NCI-H128 (cell line): ENCODE data around the gene PPP6R1.

ENCODE experiments used
- DNase-seq: peaks from one replicate; lab custom pipeline; 2025; ENCODE audit not compliant: unreplicated experiment; lab: John Stamatoyannopoulos, UW

PPP6R1 gene

DNA sequence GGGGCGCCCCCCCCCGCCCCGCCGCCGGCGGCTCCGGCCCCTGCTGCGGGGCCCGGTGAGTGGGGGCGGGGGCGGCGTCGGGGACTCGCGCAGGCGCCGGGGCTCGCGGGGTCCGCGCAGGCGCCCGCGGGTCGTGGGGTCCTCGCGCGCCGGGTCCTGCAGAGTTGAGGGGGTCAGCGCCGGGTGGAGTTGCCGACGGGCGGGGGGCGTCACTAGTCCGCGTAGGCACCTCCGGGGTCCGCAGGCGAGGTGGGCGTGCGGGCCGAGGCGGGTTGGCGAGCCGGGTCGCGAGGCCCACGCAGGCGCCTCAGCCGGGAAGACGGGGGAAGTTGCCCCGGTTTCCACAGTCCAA, 365 bp downstream of the PPP6R1 start:
- no peak for DNase-seq

DNA sequence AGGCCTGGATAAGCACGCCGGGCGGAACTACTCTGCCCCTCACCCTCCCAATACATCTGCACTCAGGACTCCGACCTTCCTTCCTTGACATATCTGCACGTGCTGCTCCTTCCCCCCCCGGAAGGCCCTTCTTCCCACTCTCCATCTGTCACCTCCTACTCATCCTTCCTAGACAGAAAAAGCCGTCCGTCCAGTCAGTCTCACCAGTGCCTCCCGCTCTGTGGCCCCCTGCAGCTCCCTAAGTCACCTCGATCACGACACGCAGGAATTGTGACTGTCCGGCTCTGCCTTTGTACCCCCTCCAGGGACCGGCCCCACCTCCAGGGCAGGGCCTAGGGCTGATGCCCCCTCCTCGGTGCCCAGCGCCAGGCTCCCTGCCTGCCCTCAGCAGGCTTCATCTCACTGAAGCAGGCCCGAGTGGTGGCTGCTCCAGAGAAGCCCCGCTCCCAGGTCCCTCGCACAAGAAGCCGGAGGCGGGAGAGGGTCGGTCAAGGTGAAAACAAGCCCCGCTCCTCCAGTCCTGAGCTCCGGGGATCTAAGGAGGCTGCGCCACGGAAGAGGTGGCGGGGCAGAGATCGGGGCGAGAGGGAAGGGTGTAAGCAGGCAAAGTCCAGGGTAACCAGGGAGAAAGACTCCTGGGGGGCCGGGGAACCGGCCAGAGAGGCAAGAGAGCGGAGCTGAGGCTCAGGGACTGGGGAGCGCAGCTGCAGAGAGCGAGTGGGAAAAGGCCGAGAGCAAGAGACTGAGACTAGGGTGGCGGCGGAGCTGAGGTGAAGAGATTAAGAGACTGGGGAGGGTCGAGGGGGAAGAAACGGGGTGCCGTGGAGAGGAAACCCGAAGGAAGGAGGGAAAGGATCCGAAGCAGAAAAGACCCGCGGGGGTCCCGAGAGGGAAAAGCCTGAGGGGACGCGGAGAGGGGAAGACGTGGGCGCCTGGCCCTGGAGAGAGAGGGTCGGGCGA, 1.1 kb downstream of the PPP6R1 start:
- DNase-seq: no peak

DNA sequence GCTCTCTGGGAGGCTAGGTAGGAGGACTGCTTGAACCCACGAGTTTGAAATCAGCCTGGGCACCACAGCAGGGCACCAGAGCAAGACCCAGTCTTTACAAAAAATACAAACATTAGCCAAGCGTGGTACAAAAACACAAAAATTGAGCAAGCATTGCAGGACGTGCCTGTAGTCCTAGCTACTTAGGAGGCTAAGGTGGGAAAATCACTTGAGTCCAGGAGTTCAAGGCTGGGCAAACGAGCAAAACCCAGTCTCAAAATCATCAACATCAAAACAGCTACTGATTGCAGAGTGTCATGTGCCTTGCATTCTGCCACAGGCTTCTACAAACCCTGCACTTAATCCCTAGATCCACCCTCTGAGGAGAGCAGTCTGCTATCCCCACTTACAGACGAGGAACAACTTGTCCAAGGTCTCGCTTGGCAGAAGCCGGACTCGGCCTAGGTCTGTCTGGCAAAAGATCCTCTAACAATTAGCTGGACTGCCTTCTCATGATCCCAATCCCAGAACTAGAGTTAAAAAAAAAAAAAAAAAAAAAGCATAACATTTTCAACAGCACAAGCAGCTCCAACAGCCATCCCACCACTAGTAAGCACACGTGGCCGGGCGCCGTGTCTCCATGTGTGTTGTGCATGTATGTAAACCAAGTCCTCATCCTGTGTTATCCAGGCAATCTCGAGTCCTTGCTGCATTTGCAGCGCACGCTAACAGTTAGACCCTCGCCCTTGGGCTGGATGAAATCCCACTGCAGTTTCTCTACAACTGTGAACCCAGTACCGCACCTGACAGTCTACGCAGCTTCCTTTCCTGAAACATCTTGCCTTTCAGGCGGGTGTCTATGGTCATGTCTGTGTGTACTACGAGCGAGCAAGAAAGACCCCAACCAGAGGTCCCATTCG, 2.0 kb downstream of the PPP6R1 start:
- no peak for DNase-seq

DNA sequence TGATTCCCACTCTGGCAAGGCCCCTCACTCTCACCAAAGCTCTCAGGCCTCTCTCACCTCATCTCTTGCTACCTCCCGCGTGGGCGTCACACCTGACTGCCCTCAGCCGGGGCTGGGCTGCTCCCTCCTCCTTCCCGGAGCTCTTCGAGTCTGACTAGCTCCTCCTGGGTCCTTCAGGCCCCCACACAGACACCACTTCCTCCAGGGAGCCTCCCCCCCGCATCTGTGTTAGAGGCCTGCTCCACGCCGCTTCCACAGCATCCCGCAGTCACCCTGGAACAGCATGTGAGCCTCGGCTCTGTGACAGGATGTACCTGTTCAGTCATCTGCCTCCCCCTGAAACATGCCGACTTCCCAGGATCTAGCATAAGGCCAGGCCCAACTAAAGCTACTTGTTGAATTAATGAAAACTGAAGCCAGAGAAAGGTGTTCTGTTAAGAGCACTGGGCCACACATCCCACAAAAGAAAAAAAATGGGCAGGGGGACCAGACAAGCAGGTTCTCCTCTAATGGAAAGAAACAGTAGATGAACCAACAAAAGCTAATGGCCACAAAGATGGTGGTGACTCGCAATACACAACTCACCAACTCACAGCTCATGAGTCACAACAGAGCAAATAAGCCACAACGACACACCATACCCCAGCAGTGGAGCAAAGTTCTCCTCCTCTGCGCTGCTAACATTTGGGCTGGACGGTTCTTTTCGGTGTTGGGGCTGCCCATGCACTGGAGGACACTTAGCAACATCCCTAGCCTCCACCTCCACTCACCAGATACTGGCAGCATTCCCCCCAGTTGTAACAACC, 3.0 kb downstream of the PPP6R1 start:
- no peak for DNase-seq

DNA sequence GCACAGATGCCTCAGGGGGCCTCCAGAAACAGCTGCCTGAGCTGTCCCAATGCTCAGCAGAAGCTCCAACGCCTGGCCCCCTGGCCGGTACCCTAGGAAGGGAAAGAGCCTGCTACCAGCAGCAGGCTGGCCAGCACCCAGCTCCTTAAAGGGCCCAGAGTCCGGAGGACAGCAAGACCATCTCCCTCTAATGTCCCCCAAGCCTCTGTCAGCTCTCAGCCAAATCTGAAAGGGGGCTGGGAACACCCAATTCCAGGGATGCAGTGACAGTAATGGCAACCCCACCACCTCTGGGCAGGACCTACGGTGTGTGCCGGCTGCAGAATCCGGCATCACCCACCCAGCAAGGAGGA, 4.2 kb downstream of the PPP6R1 start:
- DNase-seq: no peak

DNA sequence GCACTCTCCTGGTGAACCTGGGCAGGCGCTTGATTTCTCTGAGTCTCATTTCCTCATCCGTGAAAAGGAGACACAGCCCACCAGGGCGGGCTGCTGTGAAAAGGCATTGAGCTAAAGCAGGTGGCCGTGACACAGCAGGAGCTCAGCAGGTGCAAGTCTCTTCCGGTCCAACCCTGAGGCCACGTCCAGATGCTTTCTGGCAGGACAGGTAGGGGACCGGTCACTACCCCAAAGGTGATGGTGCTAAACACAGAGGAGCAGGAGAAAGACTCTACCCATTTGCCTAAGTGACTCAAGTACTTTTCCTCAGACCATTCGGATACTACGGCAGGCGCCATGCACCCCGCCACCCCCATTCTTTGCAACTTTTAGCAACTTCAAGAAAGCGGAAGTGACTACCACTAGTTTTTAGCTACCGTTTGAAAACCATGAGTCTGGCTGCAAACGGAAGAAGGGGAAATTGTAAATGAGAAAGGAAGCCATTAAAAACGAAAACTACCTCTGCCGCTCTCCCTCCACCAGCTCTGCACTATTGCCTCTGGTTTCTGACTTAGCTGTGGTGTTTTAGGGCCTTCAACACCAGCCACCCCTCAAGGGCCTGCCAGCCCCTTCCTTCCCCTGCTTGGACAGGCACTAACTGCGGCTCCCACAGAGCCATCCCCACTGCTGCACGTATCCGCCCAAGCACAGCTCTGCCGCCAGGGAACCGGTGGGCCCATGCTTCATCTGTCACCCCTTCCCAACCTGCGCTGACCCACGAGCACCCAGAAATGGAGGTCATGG, 4.8 kb downstream of the PPP6R1 start:
- no peak for DNase-seq

DNA sequence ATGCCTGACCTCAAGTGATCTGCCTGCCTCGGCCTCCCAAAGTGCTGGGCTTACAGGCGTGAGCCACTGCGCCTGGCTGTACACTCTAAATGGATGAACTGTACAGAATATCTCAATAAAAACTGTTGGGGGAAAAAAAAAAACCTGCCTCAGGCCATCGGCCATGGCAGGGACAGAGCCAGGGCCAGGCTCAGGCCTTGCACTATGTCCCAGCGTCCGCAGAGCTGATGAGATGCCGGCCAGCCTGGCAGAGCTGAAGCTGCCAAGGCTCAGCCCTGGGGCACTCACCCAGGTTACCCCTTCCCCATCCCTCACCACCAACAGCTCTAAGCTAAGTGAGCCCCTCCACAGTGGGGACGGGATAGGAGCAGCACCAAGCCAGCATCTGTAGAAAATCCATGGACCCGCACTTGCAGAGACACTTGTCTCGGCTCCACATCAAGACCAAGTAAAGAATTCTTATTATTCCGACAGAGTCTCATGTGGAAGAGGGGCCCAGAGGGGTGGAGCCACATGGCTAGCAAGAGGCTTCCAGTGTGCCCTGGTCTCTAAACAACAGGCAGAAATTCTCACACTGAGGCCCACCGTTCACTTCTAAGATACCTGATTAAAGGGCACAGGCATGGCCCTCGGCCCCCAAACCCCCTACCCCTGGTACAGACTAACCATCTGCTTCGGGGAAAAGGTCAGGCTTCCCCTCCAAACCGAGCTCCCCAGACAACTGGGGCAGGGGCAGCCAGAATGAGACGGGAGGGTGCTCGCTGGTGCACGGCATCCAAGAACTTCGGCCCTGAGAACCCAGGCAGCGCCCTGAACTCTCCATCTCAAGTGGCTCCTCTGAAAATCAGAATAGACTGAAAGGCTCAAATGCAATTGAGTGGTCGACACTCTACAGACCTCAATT, 5.8 kb downstream of the PPP6R1 start:
- no peak for DNase-seq

DNA sequence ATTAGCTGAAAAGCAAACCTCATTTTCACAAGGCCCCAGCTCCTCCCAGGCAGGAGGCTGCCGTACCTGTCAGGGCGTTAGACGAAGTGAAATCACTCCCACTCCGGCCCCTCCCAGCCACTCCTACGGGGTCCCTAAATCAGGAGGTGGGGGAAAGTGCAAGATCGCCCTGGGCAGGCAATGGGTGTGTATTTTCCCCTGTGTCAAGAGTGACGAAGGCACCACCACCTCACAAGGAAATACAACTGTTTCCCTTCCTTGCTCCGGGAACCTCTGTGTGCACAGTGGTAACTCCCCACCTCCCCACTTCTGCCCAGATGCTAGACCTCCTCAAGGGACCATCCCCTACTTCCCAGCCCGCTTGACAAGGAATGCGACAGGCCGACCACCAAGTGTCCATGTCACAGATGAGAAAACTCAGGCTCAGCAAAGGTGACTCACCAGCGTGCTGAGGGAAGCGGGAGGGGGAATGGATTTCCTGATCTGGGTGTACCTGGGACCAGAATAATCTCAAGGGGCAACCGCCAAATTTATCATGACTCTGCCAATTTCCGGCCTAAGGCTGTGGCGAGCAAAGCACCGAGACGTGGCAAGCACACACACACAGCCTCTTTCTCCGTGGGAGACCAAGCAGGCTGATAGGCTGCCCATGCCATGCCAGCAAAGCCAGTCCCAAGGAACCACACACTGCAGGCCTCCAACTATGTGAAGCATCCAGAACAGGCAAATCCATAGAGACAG, 7.3 kb downstream of the PPP6R1 start:
- DNase-seq: no peak

DNA sequence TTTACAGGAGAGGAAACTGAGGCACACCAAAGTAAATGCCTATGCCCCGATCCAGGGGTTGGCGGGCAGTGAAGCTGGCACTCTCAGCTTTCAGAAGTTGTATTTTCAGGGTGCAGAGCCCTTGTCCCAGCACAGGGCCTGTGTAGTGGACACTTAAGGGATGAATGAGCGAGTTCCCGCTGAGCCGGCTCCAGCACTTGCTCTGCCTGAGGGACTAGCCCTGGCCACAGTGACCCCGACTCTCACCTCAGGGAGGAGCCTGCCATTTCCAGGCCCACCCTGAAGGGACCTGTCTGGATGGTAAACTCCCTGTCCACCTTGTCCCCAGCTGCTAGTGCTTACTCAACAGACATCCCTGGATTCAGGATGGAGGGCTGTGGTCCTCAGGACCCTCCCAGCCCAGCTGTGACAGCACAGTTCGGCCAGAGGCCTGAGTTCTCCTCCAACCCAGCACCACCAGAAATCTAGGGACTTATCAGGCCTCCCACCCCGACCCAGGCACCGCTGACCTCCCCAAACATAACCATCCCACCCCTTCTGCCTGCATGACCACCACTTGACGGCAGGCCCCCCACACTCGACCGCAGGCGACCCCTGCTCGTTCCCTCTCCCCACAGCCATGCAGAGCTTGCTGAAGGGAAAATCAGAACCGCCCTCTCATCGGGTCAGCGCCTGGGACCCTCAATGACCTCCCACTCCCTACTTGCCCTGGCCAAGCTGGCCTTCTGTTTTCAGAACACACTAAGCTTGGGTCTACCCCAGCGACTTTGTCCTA, 8.4 kb downstream of the PPP6R1 start:
- no peak for DNase-seq

DNA sequence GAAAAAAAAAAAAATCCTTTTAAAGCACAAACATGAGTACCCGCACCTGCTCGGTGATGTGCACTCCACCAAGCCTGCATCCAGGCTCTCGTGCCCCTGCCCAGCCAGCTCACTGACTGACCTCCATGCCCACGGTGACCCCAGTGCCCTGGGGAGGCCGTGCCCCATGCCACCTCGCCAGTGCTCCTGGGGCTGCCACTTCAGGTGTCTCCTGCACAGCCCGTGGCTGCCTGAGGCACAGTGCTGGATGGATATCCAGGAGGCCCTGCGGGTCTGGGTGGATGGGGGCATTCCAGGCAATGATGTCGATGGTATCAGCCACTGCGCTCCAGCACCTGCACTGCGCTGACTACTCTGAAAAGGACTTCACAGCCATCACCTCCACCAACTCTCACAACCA, 9.0 kb downstream of the PPP6R1 start:
- no peak for DNase-seq

DNA sequence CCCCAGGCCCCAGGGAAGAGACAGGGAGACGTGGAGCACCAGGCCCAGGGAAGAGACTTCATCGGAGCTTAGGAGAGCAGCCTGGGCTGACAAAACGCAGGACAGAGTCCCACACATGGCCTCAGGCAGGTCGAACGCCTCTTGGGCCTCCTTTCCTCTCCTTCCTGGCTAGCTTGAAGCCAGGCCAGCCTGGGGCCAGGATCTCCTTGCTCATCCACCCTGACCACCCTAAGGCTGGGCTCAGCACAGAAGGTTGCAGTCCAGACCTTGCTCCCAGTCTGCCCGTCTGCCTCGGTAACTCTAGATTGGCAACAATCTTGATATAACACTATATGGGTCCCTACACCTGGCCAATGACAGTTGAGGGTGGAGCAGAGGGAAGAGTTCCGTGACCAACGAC, 10.1 kb downstream of the PPP6R1 start:
- DNase-seq: no peak

DNA sequence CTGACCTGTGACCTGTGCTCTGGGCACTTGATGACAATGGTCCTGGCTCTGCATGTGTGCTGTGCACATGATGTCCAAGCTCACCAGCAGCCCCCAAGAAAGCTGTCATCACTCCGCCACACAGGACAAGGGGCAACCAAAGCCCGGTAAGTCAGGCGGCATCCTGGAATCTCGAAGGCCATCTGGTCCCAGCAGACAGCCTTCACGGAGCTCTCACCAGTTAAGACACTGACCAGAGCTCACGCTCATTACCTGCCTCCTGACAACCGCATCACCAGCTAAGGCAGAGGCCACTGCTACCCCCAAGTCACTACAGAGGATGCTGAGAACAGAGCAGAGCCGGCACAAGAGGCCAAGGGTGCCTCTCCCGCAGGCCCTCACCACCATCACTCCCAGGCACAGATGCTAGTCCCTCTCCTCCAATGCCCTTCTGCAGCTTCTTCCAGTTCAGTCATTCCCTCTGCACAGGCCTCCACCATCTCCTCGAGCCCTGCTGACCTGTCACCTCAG, 10.6 kb downstream of the PPP6R1 start:
- DNase-seq: no peak

DNA sequence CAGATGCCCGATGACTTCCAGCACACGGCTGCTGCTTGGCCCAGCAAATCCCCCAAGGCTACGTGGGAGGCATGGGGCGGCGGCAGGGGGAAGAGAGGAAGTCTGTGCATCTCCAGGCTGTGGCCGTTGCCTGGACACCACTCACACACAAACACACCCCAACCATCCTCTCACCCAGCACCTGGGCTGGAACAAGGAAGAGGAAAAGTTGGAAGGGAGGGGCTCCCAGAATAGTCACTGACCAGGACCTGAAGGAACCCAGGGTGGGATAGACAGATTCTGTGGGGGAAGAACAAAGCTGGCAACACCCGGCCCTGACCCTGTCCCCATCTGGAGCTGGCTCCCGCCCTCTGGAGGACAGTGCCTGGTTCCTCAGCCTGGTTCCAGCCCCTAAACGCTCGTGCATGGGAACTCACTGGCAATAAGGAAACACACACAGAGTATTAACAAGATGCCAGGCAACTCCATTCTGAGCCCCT, 11.2 kb downstream of the PPP6R1 start:
- DNase-seq: no peak

DNA sequence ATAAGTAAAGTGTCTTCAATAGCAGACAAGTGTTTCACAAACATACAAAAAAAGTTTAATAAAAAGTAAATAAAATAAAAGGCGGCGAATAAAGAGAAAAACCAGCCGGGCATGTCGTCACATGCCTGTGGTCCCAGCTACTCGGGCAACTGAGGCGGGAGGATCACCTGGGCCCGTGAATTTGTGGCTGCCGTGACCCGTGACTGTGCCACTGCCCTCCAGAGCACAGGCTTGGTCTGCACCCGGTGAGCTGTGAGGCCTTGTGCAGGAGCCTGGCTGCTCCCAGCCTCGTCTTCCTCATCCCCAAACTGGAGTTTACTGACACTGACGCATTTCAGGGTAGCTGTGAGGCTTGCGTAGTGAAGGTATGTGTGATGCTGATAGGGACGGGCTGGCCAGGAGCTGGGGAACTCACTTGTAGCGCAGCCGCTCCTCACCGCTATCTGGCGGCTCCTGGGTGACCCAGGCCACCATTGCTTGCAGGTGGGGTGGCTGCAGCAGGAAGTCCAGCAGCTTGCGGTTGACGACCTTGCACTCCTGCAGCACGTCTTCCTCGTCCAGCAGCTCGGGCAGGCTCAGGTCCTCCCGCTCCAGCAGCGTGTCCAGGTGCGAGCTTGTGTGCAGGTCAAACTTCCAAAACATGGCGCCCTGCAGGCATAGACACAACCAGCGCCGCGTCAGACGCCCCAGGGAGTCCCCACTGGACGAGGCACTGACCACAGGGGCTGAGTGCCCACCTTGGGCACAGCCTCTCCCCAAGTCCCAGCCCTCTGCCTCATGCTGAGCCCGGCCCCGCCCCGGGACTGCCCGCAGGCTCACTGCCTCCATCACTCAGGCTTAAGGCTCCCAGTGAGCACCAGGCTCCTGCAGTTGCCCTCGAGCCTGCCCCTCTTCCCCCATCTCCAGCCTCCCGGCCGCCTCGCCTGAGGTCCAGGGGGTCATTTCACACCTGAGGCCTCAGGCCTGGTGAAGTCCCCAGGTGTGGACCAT, 12.1 kb downstream of the PPP6R1 start:
- DNase-seq: no peak

DNA sequence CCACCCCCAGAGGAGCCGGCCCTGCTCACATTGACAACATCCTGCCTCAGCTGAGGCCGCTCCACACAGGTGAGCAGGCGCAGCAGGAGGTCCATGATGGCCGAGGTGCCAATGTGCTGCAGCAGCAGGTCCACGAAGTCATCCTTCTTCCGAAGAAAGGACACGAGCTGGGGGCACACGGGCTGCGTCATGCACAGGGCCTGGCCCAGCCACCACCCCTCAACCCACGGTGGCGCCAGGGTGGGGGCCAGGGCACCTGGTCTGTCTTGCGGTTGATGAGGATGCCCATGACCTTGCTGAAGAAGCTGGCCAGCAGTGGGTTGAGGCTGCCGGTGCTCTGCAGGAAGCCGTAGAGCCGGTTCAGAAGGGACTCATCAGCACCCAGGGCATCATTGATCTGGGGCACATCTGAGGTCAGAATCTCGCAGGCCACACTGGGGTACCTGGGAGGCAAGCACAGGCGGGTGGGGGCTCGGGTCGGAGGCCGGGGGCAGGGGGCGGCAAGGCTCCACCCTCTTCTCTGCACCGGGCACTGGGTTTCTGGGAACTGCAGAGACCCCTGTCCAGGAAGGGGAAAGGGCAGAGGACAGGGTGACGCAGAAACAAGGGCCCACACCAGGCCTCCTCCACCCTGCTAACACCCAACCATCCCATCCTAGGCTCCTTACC, 13.4 kb downstream of the PPP6R1 start:
- no peak for DNase-seq
